HepG2 (cell line): Measurements from ENCODE around the gene PTGR1.

Experiments
- ATF7 ChIP-seq, 2 experiments: fragments of 450-650 bp in 1 of 2; sonication (generic) in 1 of 2; formaldehyde crosslinking in 1 of 2; IDR thresholded peaks; 2 replicates each; pipeline versions ENCODE4 v1.4.0 to v1.6.1; 2016 to 2020; ENCODE audit warnings: antibody characterized with exemption in 1 of 2, mild to moderate bottlenecking in 1 of 2, missing genetic modification reagents in 1 of 2
- CTCF ChIP-seq: sonication (generic); formaldehyde crosslinking; IDR thresholded peaks from 2 replicates; pipeline ENCODE4 v1.5.0; 2020; ENCODE audit warnings: mild to moderate bottlenecking, missing genetic modification reagents, moderate library complexity
- FOXA1 ChIP-seq, 2 experiments: fragments of 450-650 bp in 1 of 2; sonication (generic) in 1 of 2; formaldehyde crosslinking in 1 of 2; IDR thresholded peaks; 2 replicates each; pipeline versions ENCODE4 v1.4.0 to v1.6.1; 2016 to 2020; ENCODE audit warnings: missing genetic modification reagents in 1 of 2
- FOXP4 ChIP-seq: sonication (generic); formaldehyde crosslinking; IDR thresholded peaks from 2 replicates; pipeline ENCODE4 v1.4.0; 2020; ENCODE audit warnings: missing genetic modification reagents
- POLR2A ChIP-seq, 2 experiments: IDR thresholded peaks; 2 replicates each; pipeline ENCODE4 v1.6.1; 2011; ENCODE audit warnings: low read depth in 2 of 2, low read length in 2 of 2, mild to moderate bottlenecking in 1 of 2, moderate library complexity in 1 of 2; ENCODE audit not compliant: insufficient read depth in 1 of 2
- ZFP91 ChIP-seq: sonication (generic); formaldehyde crosslinking; IDR thresholded peaks from 2 replicates; pipeline ENCODE4 v1.9.0; 2022; ENCODE audit warnings: missing genetic modification reagents, mild to moderate bottlenecking, borderline replicate concordance
- ZNF260 ChIP-seq: sonication (generic); formaldehyde crosslinking; IDR thresholded peaks from 2 replicates; pipeline ENCODE4 v1.4.0; 2020; ENCODE audit warnings: missing genetic modification reagents, low read depth, mild to moderate bottlenecking, borderline replicate concordance

- TF ChIP-seq CTCF (no peak), ATF7 (IDR thresholded peaks at IDR 0.05) (no peak), ATF7 (CRISPR knock-in tag; IDR thresholded peaks at IDR 0.05) (no peak), ZFP91 (CRISPR knock-in tag) (no peak), FOXP4 (CRISPR knock-in tag) (no peak), POLR2A (IDR thresholded peaks at IDR 0.05; ENCODE audit: insufficient read depth in 1 of 2, low read depth in 2 of 2, low read length in 2 of 2) (no peak), FOXA1 (IDR thresholded peaks at IDR 0.05) (no peak), FOXA1 (CRISPR knock-in tag; IDR thresholded peaks at IDR 0.05) (no peak), ZNF260 (CRISPR knock-in tag) (no peak)
Observed at GRCh38 chr9:111622626-111623025, 23.2 kb upstream of the PTGR1 start.
